Mammary epithelial cell (primary cell): ENCODE results near the gene ZDHHC17.

Experiments used
- EZH2 ChIP-seq: IDR thresholded peaks from 2 replicates; pipeline ENCODE4 v1.6.1; 2012; ENCODE audit warnings: low read length, inconsistent platforms, borderline replicate concordance
- TF ChIP-seq, protein P1 (sequence below), 2 donors: IDR thresholded peaks in 1 of 2; conservative IDR thresholded peaks in 1 of 2; 2 replicates each; pipeline ENCODE4 v1.5.1; 2011 to 2012; ENCODE audit warnings: inconsistent platforms in 2 of 2, low read length in 2 of 2, mild to moderate bottlenecking in 2 of 2, control low read depth in 1 of 2, low read depth in 1 of 2; ENCODE audit not compliant: insufficient read depth in 1 of 2; ENCODE audit errors: extremely low read depth in 1 of 2

DNA sequence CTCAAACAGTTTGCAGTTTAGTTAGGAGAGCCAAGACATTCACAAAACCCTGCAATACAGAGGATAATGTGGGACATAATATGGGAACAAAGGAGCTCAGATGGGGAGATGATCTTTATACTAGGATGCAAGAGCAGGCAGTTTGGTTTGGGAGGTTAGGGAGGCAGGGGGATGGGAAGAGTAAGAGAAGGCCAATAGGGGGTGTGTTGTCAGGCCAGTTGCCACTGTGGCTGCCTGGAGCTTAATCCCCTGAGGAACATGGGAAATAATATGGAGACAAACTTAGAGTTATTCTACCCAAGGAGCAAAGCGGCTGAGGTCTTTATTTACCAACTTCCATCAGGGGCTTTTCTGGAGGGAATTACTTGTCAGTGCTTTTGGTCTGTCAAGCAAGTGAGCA is 124.9 kb downstream of the ZDHHC17 start:
- TF ChIP-seq, protein P1, sequence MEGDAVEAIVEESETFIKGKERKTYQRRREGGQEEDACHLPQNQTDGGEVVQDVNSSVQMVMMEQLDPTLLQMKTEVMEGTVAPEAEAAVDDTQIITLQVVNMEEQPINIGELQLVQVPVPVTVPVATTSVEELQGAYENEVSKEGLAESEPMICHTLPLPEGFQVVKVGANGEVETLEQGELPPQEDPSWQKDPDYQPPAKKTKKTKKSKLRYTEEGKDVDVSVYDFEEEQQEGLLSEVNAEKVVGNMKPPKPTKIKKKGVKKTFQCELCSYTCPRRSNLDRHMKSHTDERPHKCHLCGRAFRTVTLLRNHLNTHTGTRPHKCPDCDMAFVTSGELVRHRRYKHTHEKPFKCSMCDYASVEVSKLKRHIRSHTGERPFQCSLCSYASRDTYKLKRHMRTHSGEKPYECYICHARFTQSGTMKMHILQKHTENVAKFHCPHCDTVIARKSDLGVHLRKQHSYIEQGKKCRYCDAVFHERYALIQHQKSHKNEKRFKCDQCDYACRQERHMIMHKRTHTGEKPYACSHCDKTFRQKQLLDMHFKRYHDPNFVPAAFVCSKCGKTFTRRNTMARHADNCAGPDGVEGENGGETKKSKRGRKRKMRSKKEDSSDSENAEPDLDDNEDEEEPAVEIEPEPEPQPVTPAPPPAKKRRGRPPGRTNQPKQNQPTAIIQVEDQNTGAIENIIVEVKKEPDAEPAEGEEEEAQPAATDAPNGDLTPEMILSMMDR (conservative IDR thresholded peaks at IDR 0.05 in 1 of 2, IDR thresholded peaks at IDR 0.05 in 1 of 2; ENCODE audit: extremely low read depth in 1 of 2, insufficient read depth in 1 of 2, low read depth in 1 of 2, low read length in 2 of 2) = no peak
- no peak for TF ChIP-seq EZH2
